ENCODE results near the gene MARCHF10.

The MARCHF10 gene

GRCh38 chr17:62672957-62673356 is 135.2 kb downstream of the MARCHF10 start:
- in situ Hi-C loops (cut with MboI; ENCODE audit: low sequenced_read_pairs, unreplicated experiment), result no loop called here
- TF ChIP-seq, protein P1, sequence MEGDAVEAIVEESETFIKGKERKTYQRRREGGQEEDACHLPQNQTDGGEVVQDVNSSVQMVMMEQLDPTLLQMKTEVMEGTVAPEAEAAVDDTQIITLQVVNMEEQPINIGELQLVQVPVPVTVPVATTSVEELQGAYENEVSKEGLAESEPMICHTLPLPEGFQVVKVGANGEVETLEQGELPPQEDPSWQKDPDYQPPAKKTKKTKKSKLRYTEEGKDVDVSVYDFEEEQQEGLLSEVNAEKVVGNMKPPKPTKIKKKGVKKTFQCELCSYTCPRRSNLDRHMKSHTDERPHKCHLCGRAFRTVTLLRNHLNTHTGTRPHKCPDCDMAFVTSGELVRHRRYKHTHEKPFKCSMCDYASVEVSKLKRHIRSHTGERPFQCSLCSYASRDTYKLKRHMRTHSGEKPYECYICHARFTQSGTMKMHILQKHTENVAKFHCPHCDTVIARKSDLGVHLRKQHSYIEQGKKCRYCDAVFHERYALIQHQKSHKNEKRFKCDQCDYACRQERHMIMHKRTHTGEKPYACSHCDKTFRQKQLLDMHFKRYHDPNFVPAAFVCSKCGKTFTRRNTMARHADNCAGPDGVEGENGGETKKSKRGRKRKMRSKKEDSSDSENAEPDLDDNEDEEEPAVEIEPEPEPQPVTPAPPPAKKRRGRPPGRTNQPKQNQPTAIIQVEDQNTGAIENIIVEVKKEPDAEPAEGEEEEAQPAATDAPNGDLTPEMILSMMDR (IDR thresholded peaks at IDR 0.05; ENCODE audit: borderline replicate concordance, control extremely low read depth, extremely low read depth, insufficient read depth, missing control alignments), result no peak
- DNase-seq (ENCODE audit: low spot score), result no peak

- TF ChIP-seq, protein P1 (IDR thresholded peaks at IDR 0.05; ENCODE audit: borderline replicate concordance, control extremely low read depth, extremely low read depth, insufficient read depth, missing control alignments), result no peak
- in situ Hi-C loops (cut with MboI; ENCODE audit: low sequenced_read_pairs, unreplicated experiment), result no loop called here
- no peak for DNase-seq (ENCODE audit: low spot score)
Observed at GRCh38 chr17:62671553-62671952, 136.6 kb downstream of the MARCHF10 start.

DNA sequence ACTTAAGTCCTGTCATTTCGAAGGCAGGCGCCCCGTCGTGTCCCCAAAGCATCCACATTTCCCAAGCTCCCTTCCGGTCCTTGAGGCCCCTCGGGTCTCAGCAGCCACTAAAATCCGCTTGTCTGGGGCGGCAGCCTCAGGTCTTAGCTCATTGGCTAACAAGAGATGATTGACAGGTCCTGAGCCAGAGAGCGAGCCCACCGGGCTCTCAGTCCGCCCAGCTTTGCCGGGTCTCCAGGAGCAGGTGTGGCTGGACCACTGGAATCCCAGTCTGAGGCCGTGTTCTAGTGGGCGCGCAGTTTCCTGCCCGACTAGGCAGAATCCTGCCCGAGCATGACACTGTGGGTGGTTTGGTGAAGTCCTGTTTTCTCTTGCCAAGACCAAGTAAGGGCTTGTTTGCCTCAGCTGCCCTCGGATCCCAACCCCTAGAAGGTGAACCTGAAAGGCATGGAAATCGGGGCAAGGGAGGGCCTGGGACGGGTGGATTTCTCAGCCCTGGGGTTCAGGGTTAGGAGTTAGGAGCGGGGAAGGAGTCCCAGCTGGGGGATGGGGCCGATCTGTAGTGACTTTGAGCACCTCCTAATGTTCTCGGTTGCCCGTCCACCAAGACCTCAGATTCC is 137.8 kb downstream of the MARCHF10 start:
- in situ Hi-C loops (cut with MboI; ENCODE audit: low sequenced_read_pairs, unreplicated experiment), result no loop called here
- TF ChIP-seq, protein P1 (IDR thresholded peaks at IDR 0.05; ENCODE audit: borderline replicate concordance, control extremely low read depth, extremely low read depth, insufficient read depth, missing control alignments), result no peak
- no peak for DNase-seq (ENCODE audit: low spot score)

DNA sequence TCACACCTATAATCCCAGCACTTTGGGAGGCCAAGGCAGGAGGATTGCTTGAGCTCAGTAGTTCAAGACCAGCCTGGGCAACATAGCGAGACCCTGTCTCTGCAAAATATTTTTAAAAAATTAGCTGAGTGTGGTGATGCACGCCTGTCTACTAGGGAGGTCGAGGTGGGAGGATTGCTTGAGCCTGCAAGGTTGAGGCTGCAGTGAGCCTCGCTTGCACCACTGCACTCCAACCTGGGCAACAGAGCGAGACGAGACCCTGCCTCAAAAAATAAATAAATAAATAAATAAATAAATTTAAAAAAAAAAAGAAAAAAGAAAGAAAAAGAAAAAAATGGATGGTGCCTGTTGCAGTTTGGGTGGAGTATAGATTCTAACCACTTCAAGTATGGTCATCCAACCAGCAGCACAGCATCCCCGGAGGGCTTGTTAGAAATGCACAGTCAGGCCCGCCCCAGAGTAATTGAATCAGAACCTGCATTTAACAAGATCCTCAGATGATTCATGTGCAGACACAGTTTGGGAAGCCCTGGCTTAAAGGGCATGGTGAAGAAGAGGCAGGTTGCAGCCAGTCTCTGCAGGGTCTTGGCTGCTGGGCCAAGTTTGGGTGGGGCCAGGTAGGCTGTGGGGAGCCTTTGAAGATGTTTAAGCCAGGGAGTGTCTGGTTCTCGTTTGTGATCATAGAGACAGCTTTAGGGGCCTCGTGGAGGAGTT is 139.9 kb downstream of the MARCHF10 start:
- TF ChIP-seq, protein P1 (IDR thresholded peaks at IDR 0.05; ENCODE audit: borderline replicate concordance, control extremely low read depth, extremely low read depth, insufficient read depth, missing control alignments), result no peak
- in situ Hi-C loops (cut with MboI; ENCODE audit: low sequenced_read_pairs, unreplicated experiment), result no loop called here
- no peak for DNase-seq (ENCODE audit: low spot score)

- peak; percentile 26 for DNase-seq (ENCODE audit: low spot score)
Observed at GRCh38 chr17:62666801-62667591, 141.1 kb downstream of the MARCHF10 start.

More at GRCh38 chr17:62666801-62667591, 141.1 kb downstream of the MARCHF10 start:
- TF ChIP-seq, protein P1 (IDR thresholded peaks at IDR 0.05; ENCODE audit: borderline replicate concordance, control extremely low read depth, extremely low read depth, insufficient read depth, missing control alignments), result no peak
- in situ Hi-C loops (cut with MboI; ENCODE audit: low sequenced_read_pairs, unreplicated experiment), result no loop called here

Measured in GM13976 (cell line).